Peyer's patch (tissue), 4 donors: ENCODE results near the gene PRR23E.

Source experiments
- POLR2A ChIP-seq, 2 donors: fragments of 450-650 bp; IDR thresholded peaks; one replicate each; pipeline ENCODE4 v1.5.1; 2017; ENCODE audit warnings: antibody characterized with exemption in 2 of 2, mild to moderate bottlenecking in 2 of 2, moderate library complexity in 2 of 2
- TF ChIP-seq, protein P1 (sequence below), 6 experiments: fragments of 450-650 bp in 4 of 6; fragments of 200-600 bp in 2 of 6; sonication (generic) in 1 of 6; IDR thresholded peaks; one replicate each; pipeline ENCODE4 v1.5.1; 2017 to 2019; ENCODE audit warnings: antibody characterized with exemption in 6 of 6, mild to moderate bottlenecking in 3 of 6, moderate library complexity in 1 of 6

DNA sequence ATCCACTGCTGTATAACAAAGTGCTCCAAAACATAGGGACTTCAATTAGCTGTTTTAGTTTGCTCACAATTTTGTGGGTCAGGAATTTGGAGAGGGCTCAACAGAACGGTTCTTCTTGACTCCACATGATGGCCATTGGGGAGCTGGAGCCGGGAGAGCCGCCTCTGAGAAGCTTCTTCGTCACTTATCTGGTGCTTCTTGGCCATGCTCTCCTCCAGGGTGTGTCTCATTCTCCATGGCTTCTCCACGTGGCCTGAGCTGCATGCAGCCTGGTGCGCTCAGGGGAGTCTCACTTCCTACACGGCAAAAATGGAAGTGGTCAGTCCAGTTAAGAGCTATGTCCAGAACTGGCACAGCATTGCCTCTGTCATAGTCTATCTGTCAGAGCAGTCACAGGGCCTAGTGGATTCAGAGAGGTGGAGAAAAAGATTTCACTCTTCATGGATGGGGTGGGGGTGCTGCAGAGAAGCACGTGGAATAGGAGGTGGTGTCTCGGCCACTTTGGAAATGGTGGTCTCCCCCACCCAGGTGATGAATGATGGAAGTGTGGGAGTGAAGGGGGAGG lies 26.3 kb upstream of the PRR23E start:
- TF ChIP-seq, protein P1, sequence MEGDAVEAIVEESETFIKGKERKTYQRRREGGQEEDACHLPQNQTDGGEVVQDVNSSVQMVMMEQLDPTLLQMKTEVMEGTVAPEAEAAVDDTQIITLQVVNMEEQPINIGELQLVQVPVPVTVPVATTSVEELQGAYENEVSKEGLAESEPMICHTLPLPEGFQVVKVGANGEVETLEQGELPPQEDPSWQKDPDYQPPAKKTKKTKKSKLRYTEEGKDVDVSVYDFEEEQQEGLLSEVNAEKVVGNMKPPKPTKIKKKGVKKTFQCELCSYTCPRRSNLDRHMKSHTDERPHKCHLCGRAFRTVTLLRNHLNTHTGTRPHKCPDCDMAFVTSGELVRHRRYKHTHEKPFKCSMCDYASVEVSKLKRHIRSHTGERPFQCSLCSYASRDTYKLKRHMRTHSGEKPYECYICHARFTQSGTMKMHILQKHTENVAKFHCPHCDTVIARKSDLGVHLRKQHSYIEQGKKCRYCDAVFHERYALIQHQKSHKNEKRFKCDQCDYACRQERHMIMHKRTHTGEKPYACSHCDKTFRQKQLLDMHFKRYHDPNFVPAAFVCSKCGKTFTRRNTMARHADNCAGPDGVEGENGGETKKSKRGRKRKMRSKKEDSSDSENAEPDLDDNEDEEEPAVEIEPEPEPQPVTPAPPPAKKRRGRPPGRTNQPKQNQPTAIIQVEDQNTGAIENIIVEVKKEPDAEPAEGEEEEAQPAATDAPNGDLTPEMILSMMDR (IDR thresholded peaks at IDR 0.05): no peak
- TF ChIP-seq POLR2A (IDR thresholded peaks at IDR 0.05): no peak
